Measurements from ENCODE around the gene MRM2.

Gene MRM2

DNA sequence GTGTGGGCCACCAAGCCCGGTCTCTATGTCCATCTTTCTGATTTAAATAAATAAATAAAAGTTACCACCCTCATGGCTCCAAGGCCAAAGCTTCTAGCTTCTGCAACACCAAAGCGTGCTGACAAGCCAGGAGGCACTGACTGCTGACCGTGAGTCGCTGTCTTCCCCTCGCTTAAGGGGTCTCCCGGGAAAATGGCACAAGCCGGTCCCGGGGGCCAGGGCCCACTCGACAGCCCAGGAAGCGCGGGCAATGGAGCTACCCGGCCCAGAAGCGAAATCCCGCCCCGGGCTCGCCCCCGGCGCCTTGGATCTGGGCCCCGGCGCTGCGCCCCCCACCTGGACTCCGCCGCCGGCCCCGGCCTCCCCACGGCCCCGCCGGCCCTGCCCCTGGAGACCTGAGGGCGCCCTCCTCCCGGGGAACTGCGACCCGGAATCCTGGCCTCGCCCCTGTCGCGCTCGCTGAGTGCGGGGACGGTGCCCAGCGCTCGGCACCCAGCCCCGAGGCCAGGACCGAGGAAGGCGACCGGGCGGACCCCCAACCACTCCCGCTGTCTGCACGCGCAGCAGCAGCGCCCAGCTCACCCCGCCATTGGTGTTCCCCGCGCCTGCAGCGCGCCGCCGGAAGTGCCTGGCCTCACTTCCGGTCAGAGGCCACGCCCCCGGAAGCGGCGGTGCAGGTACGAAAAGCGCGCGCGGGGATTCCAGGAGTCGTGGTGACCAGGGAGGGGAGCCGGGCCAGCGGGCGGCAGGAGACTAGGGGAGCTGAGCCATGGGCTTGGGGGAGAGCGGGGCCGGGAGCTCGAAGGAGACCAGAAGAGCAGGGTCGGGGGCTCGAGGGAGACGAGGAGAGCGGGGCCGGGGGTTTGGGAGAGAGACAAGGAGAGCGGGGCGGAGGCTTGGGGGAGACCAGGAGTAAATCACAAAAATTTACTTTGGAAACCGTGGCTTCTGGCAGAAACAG, at the start of gene MRM2, which contains the start of gene NUDT1:
TSS of gene MRM2 (minus strand) at position 626 of the 961 bp plus-strand sequence. CDS start at position 590, 36 bp downstream.
TSS of gene NUDT1 (plus strand) at position 647 of the 961 bp plus-strand sequence. CDS start 2,349 bp downstream, outside the sequence.
- DNase-seq: peak; percentile 32

DNA sequence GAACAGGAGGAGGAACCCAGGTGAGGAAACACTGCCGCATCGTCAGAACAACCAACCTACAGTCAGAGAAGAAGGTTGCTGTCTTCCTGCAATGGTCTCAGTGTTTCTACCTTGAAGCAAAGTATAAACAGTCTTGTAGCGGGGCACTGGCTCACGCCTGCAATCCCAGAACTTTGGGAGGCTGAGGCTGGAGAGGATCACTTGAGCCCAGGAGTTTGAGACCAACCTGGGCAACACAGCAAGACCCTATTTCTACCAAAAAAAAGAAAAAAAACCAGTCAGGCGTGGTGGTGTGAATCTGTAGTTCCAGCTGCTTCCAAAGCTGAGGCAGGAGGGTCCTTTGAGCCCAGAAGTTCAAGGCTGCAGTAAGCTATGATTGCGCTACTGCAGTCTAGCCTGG, 48.9 kb upstream of the MRM2 start:
- no peak for DNase-seq

DNA sequence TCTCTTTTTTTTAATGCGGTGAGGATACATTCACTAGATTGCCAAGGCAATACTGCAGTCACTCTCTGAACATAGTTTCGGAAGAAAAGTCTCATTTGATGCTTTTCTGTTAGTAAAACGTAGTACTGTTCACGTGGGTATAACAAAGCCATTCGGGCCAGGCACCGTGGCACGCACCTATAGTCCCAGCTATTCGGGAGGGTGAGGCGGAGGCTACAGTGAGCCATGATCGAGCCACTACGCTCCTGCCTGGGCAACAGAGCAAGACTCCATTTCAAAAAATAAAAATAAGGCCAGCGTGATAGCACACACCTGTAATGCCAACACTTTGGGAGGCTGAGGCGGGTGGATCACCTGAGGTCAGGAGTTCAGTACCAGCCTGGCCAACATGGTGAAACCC, 47.6 kb upstream of the MRM2 start:
- no peak for DNase-seq

GRCh38 chr7:2289111-2289586, 47.1 kb upstream of the MRM2 start:
- no peak for DNase-seq

- no peak for DNase-seq
These were observed 46.5 kb upstream of the MRM2 start for GRCh38 chr7:2288503-2288902.

GRCh38 chr7:2287745-2288144, 45.7 kb upstream of the MRM2 start:
- no peak for DNase-seq

GRCh38 chr7:2283074-2283473, 41.1 kb upstream of the MRM2 start:
- no peak for DNase-seq

- no peak for DNase-seq
These were observed 40.3 kb upstream of the MRM2 start for GRCh38 chr7:2282185-2282751.

DNA sequence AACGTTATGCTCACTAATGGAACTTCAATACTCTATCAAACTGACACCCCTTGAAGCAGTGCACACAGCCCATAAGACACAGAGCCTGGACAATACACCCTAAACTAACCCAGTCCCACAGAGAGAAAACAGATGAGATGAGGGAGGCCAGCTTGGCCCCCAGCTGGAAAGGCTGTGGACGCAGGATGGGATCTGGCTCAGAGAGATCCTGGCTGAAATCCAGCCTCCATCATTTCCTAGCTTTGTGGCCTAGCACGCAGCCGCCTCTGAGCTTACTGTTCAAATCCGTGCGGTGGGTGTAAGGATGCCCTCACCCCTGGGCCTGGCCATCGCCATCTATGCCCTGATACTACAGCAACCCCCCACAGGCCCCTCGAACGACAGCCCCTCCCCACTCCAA, 39.5 kb upstream of the MRM2 start:
- peak; percentile 40 for DNase-seq

GRCh38 chr7:2280424-2280823, 38.4 kb upstream of the MRM2 start:
- DNase-seq: no peak

DNA sequence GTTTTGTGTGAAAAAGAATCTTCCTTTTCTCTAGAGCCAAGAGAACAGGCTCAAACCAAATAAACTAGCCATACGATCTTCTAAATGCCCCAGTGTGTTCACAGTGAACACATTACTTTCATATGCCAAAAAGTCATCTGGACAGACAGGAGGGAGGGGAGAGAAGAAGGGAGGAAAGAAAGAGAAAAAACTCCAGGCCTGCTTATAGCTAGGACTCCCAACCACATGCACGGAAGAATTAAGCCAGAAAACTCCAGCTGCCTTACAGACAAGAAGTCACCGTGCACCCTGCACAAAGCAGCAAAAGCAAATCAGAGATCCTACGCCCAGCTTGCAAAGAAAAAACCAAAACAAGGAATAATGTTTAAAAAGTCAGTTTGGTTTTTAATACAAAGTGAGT, 37.9 kb upstream of the MRM2 start:
- DNase-seq: peak; percentile 50

DNA sequence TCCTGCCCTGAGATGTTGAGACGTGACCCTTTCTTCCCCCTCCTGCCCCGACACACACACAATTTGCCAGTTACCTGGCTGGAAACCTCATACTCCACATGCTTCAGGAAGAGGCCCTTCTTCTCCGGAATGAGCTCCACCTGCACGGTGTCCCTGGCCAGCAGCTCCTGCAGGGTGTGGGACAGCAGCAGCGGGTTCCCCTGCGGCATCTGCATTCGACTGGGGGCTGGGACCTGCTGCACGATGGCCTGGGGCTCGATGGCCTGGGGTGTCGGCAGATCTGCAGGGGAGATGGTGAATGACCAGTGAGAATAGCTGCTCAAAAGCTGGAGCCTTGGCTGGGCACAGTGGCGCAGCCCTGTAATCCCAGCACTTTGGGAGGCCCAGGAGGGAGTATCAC, 36.0 kb upstream of the MRM2 start:
- DNase-seq: no peak

- DNase-seq: no peak
These were observed 34.1 kb upstream of the MRM2 start for GRCh38 chr7:2276107-2276506.

DNA sequence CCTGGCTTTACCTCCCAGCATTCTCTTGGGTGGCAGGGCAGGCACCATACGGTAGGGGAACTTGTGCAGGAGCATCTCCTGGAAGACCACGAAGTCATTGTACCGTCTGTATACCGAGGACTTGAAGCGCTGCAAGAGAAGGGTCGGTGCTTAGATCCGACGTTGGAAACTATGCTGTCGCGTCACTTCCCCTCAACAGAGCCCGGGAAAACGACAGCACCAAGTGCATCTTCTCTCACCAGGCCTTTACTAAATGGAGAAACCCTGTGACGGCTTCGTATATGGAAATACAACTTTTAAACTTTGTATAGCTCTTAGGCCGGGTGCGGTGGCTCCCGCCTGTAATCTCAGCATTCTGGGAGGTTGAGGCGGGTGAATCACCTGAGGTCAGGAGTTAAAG, 33.1 kb upstream of the MRM2 start:
- DNase-seq: no peak

GRCh38 chr7:2274666-2275065, 32.7 kb upstream of the MRM2 start:
- DNase-seq: no peak

DNA sequence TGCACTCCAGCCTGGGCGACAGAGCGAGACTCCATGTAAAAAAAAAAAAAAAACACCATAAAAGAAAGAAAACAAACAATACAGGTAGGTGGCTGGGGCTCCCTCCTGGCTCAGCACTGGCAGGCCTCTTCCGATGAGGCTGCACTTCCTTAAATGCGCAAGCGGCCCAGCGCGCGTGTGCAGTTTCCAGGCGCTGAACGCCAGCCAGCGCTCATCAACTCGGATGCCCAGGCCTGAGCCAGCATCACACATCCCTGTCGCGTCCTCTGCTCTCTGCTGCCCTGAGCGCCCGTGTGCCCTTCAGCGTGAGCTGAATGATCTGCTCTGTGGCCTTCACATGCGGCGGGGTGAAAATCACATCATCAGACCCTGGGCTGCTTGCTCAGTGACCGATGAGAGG, 31.9 kb upstream of the MRM2 start:
- DNase-seq: no peak

GRCh38 chr7:2272031-2272430, 30.0 kb upstream of the MRM2 start:
- no peak for DNase-seq

GRCh38 chr7:2271273-2272026, 29.4 kb upstream of the MRM2 start:
- DNase-seq: no peak

DNA sequence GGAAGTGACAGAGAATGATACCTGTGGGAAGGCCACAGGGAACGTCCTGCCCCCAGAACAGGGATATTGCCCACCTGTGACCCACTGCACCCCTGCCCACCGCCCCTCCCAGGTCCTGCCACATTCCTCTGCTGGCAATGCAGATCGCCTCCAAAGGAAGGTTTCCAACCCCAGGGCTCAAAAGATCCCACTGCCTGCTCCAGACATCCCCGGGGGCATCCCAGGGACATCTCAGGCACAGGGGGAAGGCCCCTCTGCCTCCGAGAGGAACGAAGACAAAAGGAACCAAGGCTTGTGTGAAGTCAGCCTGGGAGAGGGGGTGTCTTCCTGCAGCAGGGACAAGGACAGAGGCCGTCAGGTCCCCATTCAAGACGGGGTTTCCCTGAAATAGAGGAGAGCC, 28.5 kb upstream of the MRM2 start:
- no peak for DNase-seq

GRCh38 chr7:2269991-2270460, 28.0 kb upstream of the MRM2 start:
- DNase-seq: no peak

DNA sequence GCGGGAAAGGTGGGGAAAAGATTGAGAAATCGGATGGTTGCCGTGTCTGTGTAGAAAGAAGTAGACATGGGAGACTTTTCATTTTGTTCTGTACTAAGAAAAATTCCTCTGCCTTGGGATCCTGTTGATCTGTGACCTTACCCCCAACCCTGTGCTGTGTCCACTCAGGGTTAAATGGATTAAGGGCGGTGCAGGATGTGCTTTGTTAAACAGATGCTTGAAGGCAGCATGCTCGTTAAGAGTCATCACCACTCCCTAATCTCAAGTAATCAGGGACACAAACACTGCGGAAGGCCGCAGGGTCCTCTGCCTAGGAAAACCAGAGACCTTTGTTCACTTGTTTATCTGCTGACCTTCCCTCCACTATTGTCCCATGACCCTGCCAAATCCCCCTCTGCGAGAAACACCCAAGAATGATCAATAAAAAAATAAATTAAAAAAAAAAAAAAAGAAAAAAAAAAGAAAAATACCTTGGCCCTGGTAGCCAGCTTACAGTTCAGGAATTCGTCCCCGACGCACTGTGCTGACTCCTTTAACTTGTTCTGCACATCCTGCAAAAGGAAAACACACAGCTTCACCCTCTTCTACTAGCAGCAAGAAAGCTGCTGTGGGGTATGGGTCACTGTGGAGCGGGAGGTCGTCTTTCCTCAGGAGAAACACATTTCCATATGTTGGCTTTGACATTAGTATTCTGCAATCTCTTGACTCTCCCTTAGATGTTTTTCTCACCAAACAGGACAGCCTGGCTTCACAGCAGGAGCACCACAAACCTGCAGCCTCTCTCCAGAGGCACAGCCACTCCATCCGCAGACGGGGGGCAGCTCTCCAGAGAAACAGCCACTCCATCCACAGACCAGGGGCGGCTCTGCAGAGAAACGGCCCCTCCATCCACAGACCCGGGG, 27.3 kb upstream of the MRM2 start:
- peak; percentile 64 for DNase-seq

DNA sequence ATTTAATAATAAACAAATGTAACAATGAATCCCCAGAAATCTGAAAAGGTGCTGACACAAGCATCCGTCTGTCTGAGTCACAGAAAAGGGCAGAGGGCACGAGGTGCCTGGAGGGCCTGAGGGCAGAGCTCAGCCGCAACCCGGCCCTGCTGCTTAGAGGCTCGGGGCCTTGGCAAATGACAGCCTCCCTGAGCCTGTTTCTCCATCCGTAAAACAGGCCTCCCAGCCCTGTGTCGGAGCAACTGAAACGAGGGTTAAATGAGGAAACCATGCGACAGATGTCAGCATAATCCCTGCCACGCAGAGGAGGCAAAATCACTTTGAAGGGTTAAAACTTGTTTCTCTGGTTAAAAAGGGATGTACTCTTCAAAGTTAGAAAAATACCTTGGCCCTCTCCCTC, 24.9 kb upstream of the MRM2 start:
- peak; percentile 51 for DNase-seq
